Measurements from ENCODE around the gene EML4. TPM values are rescaled to one million over a fixed set of nuclear protein-coding genes. Genes with fewer than 3 reads are reported as not detected.

EML4 gene
- total and polyA plus RNA-seq, 2 of the 13 experiments (the other 11 are each of a cell fraction or from before 2014, with no cell fraction given): 243 to 476 TPM

DNA sequence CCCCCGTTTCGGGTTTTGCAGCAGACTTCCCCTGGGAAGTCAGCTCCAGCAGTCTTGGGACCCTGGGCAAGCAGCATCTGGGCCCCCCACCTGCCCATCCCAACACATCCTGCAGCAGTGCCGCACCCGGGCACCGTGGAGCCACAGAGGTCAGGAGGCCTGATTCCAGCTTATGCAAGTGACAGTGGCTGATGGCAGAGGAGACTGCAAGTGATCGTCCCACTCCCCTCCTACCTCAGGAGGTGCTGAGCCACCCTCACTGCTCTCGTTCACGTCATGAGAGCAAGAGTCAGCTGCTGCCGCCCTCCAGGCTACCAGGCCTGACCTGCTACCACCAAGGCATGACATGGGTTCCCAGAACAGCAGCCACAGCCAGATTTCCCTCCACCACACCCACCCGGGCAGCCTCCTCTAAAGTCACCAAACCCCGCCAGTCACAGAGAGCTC lies 173.7 kb downstream of the EML4 start (continued):
- TF ChIP-seq NFKB2 (CRISPR knock-in tag; IDR thresholded peaks at IDR 0.05; ENCODE audit: borderline replicate concordance): 0 out of 2 replicates have a peak, but pooled peaks have one; percentile 12
- TF ChIP-seq ZNF724P (CRISPR knock-in tag; IDR thresholded peaks at IDR 0.05; ENCODE audit: borderline replicate concordance): no peak
- TF ChIP-seq, protein P1, sequence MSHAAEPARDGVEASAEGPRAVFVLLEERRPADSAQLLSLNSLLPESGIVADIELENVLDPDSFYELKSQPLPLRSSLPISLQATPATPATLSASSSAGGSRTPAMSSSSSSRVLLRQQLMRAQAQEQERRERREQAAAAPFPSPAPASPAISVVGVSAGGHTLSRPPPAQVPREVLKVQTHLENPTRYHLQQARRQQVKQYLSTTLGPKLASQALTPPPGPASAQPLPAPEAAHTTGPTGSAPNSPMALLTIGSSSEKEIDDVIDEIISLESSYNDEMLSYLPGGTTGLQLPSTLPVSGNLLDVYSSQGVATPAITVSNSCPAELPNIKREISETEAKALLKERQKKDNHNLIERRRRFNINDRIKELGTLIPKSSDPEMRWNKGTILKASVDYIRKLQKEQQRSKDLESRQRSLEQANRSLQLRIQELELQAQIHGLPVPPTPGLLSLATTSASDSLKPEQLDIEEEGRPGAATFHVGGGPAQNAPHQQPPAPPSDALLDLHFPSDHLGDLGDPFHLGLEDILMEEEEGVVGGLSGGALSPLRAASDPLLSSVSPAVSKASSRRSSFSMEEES (CRISPR knock-in tag; IDR thresholded peaks at IDR 0.05): no peak
- TF ChIP-seq ZNF10 (CRISPR knock-in tag; IDR thresholded peaks at IDR 0.05; ENCODE audit: borderline replicate concordance, low read depth): no peak
- no peak for TF ChIP-seq ZNF432 (CRISPR knock-in tag; IDR thresholded peaks at IDR 0.05; ENCODE audit: borderline replicate concordance)
- no peak for TF ChIP-seq KLF6 (CRISPR knock-in tag; IDR thresholded peaks at IDR 0.05)
- 0 out of 2 replicates have a peak, but pooled peaks have one; percentile 29 for TF ChIP-seq SAFB2 (CRISPR knock-in tag; IDR thresholded peaks at IDR 0.05; ENCODE audit: borderline replicate concordance, low read depth)
- TF ChIP-seq, protein P2, sequence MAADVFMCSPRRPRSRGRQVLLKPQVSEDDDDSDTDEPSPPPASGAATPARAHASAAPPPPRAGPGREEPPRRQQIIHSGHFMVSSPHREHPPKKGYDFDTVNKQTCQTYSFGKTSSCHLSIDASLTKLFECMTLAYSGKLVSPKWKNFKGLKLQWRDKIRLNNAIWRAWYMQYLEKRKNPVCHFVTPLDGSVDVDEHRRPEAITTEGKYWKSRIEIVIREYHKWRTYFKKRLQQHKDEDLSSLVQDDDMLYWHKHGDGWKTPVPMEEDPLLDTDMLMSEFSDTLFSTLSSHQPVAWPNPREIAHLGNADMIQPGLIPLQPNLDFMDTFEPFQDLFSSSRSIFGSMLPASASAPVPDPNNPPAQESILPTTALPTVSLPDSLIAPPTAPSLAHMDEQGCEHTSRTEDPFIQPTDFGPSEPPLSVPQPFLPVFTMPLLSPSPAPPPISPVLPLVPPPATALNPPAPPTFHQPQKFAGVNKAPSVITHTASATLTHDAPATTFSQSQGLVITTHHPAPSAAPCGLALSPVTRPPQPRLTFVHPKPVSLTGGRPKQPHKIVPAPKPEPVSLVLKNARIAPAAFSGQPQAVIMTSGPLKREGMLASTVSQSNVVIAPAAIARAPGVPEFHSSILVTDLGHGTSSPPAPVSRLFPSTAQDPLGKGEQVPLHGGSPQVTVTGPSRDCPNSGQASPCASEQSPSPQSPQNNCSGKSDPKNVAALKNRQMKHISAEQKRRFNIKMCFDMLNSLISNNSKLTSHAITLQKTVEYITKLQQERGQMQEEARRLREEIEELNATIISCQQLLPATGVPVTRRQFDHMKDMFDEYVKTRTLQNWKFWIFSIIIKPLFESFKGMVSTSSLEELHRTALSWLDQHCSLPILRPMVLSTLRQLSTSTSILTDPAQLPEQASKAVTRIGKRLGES (CRISPR knock-in tag; IDR thresholded peaks at IDR 0.05; ENCODE audit: borderline replicate concordance): no peak
- TF ChIP-seq, protein P3, sequence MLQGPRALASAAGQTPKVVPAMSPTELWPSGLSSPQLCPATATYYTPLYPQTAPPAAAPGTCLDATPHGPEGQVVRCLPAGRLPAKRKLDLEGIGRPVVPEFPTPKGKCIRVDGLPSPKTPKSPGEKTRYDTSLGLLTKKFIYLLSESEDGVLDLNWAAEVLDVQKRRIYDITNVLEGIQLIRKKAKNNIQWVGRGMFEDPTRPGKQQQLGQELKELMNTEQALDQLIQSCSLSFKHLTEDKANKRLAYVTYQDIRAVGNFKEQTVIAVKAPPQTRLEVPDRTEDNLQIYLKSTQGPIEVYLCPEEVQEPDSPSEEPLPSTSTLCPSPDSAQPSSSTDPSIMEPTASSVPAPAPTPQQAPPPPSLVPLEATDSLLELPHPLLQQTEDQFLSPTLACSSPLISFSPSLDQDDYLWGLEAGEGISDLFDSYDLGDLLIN (CRISPR knock-in tag; IDR thresholded peaks at IDR 0.05; ENCODE audit: borderline replicate concordance): no peak
- TF ChIP-seq, protein P4, sequence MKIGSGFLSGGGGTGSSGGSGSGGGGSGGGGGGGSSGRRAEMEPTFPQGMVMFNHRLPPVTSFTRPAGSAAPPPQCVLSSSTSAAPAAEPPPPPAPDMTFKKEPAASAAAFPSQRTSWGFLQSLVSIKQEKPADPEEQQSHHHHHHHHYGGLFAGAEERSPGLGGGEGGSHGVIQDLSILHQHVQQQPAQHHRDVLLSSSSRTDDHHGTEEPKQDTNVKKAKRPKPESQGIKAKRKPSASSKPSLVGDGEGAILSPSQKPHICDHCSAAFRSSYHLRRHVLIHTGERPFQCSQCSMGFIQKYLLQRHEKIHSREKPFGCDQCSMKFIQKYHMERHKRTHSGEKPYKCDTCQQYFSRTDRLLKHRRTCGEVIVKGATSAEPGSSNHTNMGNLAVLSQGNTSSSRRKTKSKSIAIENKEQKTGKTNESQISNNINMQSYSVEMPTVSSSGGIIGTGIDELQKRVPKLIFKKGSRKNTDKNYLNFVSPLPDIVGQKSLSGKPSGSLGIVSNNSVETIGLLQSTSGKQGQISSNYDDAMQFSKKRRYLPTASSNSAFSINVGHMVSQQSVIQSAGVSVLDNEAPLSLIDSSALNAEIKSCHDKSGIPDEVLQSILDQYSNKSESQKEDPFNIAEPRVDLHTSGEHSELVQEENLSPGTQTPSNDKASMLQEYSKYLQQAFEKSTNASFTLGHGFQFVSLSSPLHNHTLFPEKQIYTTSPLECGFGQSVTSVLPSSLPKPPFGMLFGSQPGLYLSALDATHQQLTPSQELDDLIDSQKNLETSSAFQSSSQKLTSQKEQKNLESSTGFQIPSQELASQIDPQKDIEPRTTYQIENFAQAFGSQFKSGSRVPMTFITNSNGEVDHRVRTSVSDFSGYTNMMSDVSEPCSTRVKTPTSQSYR (CRISPR knock-in tag; IDR thresholded peaks at IDR 0.05; ENCODE audit: borderline replicate concordance): no peak
- no peak for TF ChIP-seq ZNF577 (CRISPR knock-in tag; IDR thresholded peaks at IDR 0.05; ENCODE audit: borderline replicate concordance, low read depth)
- TF ChIP-seq, protein P5, sequence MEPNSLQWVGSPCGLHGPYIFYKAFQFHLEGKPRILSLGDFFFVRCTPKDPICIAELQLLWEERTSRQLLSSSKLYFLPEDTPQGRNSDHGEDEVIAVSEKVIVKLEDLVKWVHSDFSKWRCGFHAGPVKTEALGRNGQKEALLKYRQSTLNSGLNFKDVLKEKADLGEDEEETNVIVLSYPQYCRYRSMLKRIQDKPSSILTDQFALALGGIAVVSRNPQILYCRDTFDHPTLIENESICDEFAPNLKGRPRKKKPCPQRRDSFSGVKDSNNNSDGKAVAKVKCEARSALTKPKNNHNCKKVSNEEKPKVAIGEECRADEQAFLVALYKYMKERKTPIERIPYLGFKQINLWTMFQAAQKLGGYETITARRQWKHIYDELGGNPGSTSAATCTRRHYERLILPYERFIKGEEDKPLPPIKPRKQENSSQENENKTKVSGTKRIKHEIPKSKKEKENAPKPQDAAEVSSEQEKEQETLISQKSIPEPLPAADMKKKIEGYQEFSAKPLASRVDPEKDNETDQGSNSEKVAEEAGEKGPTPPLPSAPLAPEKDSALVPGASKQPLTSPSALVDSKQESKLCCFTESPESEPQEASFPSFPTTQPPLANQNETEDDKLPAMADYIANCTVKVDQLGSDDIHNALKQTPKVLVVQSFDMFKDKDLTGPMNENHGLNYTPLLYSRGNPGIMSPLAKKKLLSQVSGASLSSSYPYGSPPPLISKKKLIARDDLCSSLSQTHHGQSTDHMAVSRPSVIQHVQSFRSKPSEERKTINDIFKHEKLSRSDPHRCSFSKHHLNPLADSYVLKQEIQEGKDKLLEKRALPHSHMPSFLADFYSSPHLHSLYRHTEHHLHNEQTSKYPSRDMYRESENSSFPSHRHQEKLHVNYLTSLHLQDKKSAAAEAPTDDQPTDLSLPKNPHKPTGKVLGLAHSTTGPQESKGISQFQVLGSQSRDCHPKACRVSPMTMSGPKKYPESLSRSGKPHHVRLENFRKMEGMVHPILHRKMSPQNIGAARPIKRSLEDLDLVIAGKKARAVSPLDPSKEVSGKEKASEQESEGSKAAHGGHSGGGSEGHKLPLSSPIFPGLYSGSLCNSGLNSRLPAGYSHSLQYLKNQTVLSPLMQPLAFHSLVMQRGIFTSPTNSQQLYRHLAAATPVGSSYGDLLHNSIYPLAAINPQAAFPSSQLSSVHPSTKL (CRISPR knock-in tag; IDR thresholded peaks at IDR 0.05): 0 out of 2 replicates have a peak, but pooled peaks have one; percentile 1
- TF ChIP-seq ZNF205 (CRISPR knock-in tag; IDR thresholded peaks at IDR 0.05): no peak
- TF ChIP-seq TBL1XR1 (IDR thresholded peaks at IDR 0.05; ENCODE audit: borderline replicate concordance, low read length, partially characterized antibody): no peak

All from HepG2 (cell line).